IgD-negative memory B cell (primary cell): Measurements from ENCODE around the gene ASB10. TPM values are rescaled to one million over a fixed set of nuclear protein-coding genes. Genes with fewer than 3 reads are reported as not detected.

ENCODE experiments used
- H3K27ac Mint-ChIP-seq, 3 donors: one replicate each; pipeline ENCODE4 v1.8.0; 2020 to 2022; ENCODE audit warnings: mild to moderate bottlenecking in 3 of 3, mixed read lengths in 3 of 3, moderate library complexity in 1 of 3
- H3K27me3 Mint-ChIP-seq: one replicate; pipeline ENCODE4 v1.8.0; 2021; ENCODE audit warnings: mixed read lengths
- H3K36me3 Mint-ChIP-seq: one replicate; pipeline ENCODE4 v1.8.0; 2020; ENCODE audit warnings: mild to moderate bottlenecking, mixed read lengths
- H3K4me1 Mint-ChIP-seq, 3 donors: one replicate each; pipeline ENCODE4 v1.8.0; 2020 to 2022; ENCODE audit warnings: mixed read lengths in 3 of 3, mild to moderate bottlenecking in 1 of 3
- H3K4me3 Mint-ChIP-seq, 4 donors: one replicate each; pipeline ENCODE4 v1.8.0; 2020 to 2022; ENCODE audit warnings: mild to moderate bottlenecking in 4 of 4, mixed read lengths in 4 of 4, moderate library complexity in 3 of 4
- H3K9me3 Mint-ChIP-seq, 3 donors: one replicate each; pipeline ENCODE4 v1.8.0; 2020 to 2021; ENCODE audit warnings: mixed read lengths in 3 of 3, mild to moderate bottlenecking in 1 of 3
- polyA plus RNA-seq: library from polyadenylated mRNA; unstranded; fragments of 300-500 nt; fragmentation: Illumina TruSeq; gene quantifications from one replicate; pipeline ENCODE4 v1.2.3, GENCODE V29; 2021

ASB10 gene
- not detected for polyA plus RNA-seq

GRCh38 chr7:151186640-151187408 lies at the start of gene ASB10:
Gene ASB10 (minus strand): TSS chr7:151187250. CDS start chr7:151187130, 120 bp downstream.
- Mint-ChIP-seq H3K27me3 (peaks cover 11% of the 10 kb centered on the region), H3K27ac (peak within 1 kb of the TSS in 1 of 3 donors; percentile 31), H3K36me3 (no peaks in the 10 kb centered on the region), H3K4me1 (peaks cover 0 to 6% (median 0%) of the 10 kb centered on the region in 3 donors), H3K4me3 (peak within 1 kb of the TSS in 1 of 4 donors; percentile 12), H3K9me3 (peaks cover 0 to 2% (median 0%) of the 10 kb centered on the region in 3 donors)

DNA sequence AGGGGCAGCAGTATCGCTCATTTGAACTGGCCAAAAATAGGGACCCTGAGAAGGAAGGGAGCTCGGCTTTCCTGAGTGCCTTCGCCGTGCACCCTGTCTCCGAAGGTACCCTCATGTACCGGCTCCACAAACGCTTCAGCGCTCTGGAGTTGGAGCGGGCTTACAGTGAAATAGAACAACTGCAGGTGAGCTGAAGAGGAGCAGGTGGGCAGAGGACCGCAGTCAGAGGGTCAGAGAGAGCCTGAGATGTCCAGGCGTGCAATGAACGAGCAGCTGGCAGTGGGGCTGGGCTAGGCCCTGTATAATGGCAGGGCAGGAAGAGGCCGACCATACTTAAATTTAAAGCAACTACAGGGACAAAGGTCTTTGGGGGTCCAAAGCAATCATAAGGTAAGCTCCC lies 49.4 kb upstream of the ASB10 start:
- H3K4me1 Mint-ChIP-seq = peaks cover 17 to 23% (median 17%) of the 10 kb centered on the region in 3 donors
- no peak overlapping the region for H3K27ac Mint-ChIP-seq
- peaks cover under 1% of the 10 kb centered on the region for H3K27me3 Mint-ChIP-seq
- no peaks in the 10 kb centered on the region for H3K36me3 Mint-ChIP-seq
- peak overlapping the region in 1 of 4 donors; percentile 99 for H3K4me3 Mint-ChIP-seq
- H3K9me3 Mint-ChIP-seq = no peaks in the 10 kb centered on the region

DNA sequence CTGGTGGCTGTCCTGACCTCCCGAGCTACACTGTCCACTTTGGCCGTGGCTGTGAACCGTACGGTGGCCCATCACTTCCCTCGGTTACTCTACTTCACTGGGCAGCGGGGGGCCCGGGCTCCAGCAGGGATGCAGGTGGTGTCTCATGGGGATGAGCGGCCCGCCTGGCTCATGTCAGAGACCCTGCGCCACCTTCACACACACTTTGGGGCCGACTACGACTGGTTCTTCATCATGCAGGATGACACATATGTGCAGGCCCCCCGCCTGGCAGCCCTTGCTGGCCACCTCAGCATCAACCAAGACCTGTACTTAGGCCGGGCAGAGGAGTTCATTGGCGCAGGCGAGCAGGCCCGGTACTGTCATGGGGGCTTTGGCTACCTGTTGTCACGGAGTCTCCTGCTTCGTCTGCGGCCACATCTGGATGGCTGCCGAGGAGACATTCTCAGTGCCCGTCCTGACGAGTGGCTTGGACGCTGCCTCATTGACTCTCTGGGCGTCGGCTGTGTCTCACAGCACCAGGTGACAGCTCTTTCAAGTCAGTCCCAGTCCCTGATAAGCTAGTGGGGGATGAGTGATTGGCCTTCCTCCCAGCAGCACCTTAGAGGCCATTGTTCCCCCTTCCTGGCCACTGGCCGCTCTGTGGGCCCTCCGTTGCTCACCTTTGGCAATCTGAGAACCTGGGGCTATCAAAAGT lies 48.2 kb upstream of the ASB10 start:
- peak overlapping the region in 1 of 4 donors; percentile 99 for H3K4me3 Mint-ChIP-seq
- no peaks in the 10 kb centered on the region for H3K27me3 Mint-ChIP-seq
- H3K4me1 Mint-ChIP-seq = peaks cover 17 to 27% (median 17%) of the 10 kb centered on the region in 3 donors
- no peaks in the 10 kb centered on the region for H3K9me3 Mint-ChIP-seq
- peak overlapping the region in 1 of 3 donors; percentile 43 for H3K27ac Mint-ChIP-seq
- H3K36me3 Mint-ChIP-seq = no peaks in the 10 kb centered on the region

GRCh38 chr7:151233804-151234203 lies 46.8 kb upstream of the ASB10 start:
- no peaks in the 10 kb centered on the region for H3K27me3 Mint-ChIP-seq
- H3K4me3 Mint-ChIP-seq = peak overlapping the region; percentile 96 to 100 (median 98)
- H3K9me3 Mint-ChIP-seq = no peaks in the 10 kb centered on the region
- no peaks in the 10 kb centered on the region for H3K36me3 Mint-ChIP-seq
- H3K4me1 Mint-ChIP-seq = peaks cover 15 to 27% (median 17%) of the 10 kb centered on the region in 3 donors
- peak overlapping the region; percentile 11 to 97 (median 90) for H3K27ac Mint-ChIP-seq

DNA sequence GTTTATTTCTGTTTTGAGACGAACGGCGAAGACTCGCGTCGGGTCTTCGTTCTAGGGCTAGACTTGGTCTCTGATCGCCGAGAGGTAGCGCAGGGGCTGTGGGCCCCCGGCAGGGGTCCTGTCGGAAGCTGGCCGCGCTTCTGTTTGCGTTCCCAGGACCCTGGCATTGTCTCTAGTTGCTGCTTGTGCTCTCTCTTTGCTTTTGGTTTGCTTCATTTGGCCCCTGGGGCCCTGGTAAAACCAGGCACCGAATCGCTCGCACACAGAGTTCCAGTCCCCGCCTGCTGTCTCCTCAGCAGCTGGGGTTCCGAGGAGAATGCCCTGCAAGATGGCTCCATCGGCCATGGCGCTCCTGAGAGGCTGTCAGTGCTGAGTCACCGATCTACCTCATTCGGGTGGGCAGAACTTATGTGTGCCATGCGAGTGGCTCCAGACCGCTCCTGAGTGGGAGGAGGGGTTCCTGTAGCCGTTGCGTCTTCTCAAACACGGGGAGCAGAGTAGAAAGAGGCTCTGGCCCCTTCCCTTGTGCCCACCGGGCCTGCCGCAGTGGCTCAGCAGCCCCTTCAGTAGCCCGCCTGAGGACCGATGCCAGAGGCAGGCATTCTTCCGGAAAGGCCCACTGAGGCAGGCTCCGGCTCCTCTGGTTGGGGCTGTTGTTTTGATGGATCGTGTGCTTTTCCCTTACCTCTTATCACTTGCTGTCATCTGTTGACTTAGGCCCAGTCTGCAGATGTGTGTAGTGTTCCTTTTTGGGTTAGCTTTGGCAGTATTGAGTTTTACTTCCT lies 46.1 kb upstream of the ASB10 start:
- Mint-ChIP-seq H3K9me3 (no peaks in the 10 kb centered on the region), H3K27ac (peak overlapping the region; percentile 63 to 97 (median 90)), H3K4me3 (peak overlapping the region; percentile 96 to 100 (median 98)), H3K4me1 (peaks cover 15 to 27% (median 17%) of the 10 kb centered on the region in 3 donors), H3K27me3 (no peaks in the 10 kb centered on the region), H3K36me3 (no peaks in the 10 kb centered on the region)

GRCh38 chr7:151232091-151232916 lies 45.3 kb upstream of the ASB10 start, which contains the start of gene CHPF2:
Gene CHPF2 (plus strand): TSS chr7:151232483. CDS start chr7:151234012, 1,529 bp downstream.
- Mint-ChIP-seq H3K9me3 (no peaks in the 10 kb centered on the region), H3K4me3 (peak within 1 kb of the TSS; percentile 96 to 100 (median 98)), H3K36me3 (peaks cover under 1% of the 10 kb centered on the region), H3K27me3 (no peaks in the 10 kb centered on the region), H3K4me1 (peaks cover 19 to 28% (median 21%) of the 10 kb centered on the region in 3 donors), H3K27ac (peak within 1 kb of the TSS; percentile 95 to 98 (median 97))

- Mint-ChIP-seq H3K27ac (peak overlapping the region in 1 of 3 donors; percentile 98), H3K4me1 (peaks cover 30 to 34% (median 31%) of the 10 kb centered on the region in 3 donors), H3K36me3 (peaks cover 4% of the 10 kb centered on the region), H3K27me3 (no peaks in the 10 kb centered on the region), H3K9me3 (no peaks in the 10 kb centered on the region), H3K4me3 (peak overlapping the region; percentile 79 to 100 (median 98))
Observed at GRCh38 chr7:151231080-151231479, 44.0 kb upstream of the ASB10 start.

GRCh38 chr7:151229249-151229648 lies 42.2 kb upstream of the ASB10 start:
- H3K27ac Mint-ChIP-seq = no peak overlapping the region
- H3K27me3 Mint-ChIP-seq = no peaks in the 10 kb centered on the region
- peaks cover 40 to 43% (median 42%) of the 10 kb centered on the region in 3 donors for H3K4me1 Mint-ChIP-seq
- H3K4me3 Mint-ChIP-seq = peak overlapping the region in 2 of 4 donors; percentile 23 to 99
- peaks cover 7% of the 10 kb centered on the region for H3K36me3 Mint-ChIP-seq
- H3K9me3 Mint-ChIP-seq = no peaks in the 10 kb centered on the region

DNA sequence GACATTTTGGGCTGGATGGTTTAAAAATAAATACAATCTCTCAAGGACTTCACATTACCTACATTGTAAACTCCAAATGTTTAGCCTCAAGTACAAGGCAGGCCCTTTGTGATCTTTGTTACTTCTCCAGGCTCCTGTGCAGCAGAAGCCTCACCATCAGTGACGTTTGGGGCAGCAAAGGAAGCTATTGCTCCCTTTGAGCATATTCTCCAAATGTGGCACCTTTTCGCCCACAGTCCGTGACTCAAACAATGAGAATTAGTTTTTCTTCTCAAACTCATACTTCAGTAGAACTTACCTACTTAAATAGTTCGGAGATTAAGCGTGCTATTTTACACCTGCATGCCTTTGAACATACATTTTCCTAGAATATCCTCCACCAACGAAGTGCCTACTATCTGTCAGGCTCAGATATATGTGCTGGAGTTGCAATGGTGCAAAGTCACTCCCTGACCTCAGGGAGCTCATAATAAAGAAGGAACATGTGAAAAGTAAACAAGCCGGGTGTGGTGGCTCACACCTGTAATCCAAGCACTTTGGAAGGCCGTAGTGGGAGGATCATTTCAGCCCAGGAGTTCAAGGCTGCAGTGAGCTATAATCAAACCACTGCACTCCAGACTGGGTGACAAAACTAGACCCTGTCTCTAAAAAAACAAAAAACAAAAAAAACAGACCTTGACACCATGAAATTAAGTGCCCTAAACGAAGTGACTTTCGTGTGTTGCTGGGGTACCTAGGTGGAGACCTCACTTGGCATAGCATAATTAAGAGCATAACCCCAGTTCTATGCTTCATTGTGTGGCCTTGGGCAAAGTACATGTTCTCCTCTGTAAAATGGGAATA lies 41.2 kb upstream of the ASB10 start:
- Mint-ChIP-seq H3K27me3 (no peaks in the 10 kb centered on the region), H3K4me3 (peak overlapping the region; percentile 91 to 100 (median 100)), H3K36me3 (peaks cover 7% of the 10 kb centered on the region), H3K4me1 (peaks cover 32 to 37% (median 35%) of the 10 kb centered on the region in 3 donors), H3K27ac (peak overlapping the region in 2 of 3 donors; percentile 74 to 95), H3K9me3 (no peaks in the 10 kb centered on the region)

GRCh38 chr7:151226875-151227782 lies 40.1 kb upstream of the ASB10 start, which contains the start of gene ABCF2:
Gene ABCF2 (minus strand): TSS chr7:151227205. CDS start chr7:151226458, 747 bp downstream.
- H3K27ac Mint-ChIP-seq = peak within 1 kb of the TSS; percentile 74 to 97 (median 95)

GRCh38 chr7:151226560-151226874 lies 39.5 kb upstream of the ASB10 start:
- Mint-ChIP-seq H3K9me3 (no peaks in the 10 kb centered on the region), H3K4me1 (peaks cover 19 to 27% (median 26%) of the 10 kb centered on the region in 3 donors), H3K4me3 (peak overlapping the region; percentile 91 to 100 (median 100)), H3K27ac (peak overlapping the region; percentile 74 to 97 (median 95)), H3K27me3 (no peaks in the 10 kb centered on the region), H3K36me3 (peaks cover 7% of the 10 kb centered on the region)

More at GRCh38 chr7:151226875-151227782, 40.1 kb upstream of the ASB10 start, which contains the start of gene ABCF2:
- H3K9me3 Mint-ChIP-seq = no peaks in the 10 kb centered on the region
- peaks cover 25 to 33% (median 31%) of the 10 kb centered on the region in 3 donors for H3K4me1 Mint-ChIP-seq
- H3K27me3 Mint-ChIP-seq = no peaks in the 10 kb centered on the region
- H3K36me3 Mint-ChIP-seq = peaks cover 7% of the 10 kb centered on the region
- H3K4me3 Mint-ChIP-seq = peak within 1 kb of the TSS; percentile 91 to 100 (median 100)

DNA sequence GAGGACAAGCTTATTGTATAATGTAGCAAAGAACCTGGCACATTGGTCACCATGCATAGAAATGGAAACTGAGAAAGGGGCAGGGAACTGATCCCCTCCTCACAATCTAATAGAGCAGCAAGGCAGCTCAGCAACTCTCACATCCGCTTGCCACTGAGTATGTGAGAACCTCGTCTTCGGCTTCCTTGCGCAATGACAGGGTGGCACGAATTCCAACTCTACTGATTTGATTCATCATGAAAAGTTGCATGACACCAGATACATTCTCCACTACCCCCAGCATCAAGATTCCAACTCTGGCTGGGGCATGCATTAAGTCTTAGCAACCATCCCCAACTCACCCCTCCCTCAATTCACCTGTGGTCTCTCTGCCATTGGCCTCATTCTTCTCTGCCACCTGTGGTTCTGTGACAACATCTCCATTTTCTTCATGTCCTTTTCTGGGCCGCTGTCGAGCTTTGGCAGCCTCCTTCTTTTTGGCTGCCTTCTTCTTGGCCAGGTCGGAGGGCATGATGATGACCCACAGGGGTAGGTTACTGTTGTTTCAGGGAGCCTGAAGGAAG lies 39.0 kb upstream of the ASB10 start:
- Mint-ChIP-seq H3K27ac (no peak overlapping the region), H3K4me1 (peaks cover 16 to 26% (median 26%) of the 10 kb centered on the region in 3 donors), H3K36me3 (peaks cover 7% of the 10 kb centered on the region), H3K9me3 (no peaks in the 10 kb centered on the region), H3K4me3 (peak overlapping the region; percentile 91 to 100 (median 100)), H3K27me3 (no peaks in the 10 kb centered on the region)
